HL-60/S4 (cell line): ENCODE measurements around the gene CMBL.
"Not testable (repeated sequence)": the region's sequence is repeated elsewhere in the genome, so short reads cannot be mapped to it uniquely, and the experiment has no call there.

Experiments used
- in situ Hi-C: fragments of 300-500 bp; cut with MboI; formaldehyde crosslinking; loops from 2 replicates; pipeline ENCODE4 v1.14.3; 2022; ENCODE audit warnings: low sequenced_read_pairs

Gene CMBL

DNA sequence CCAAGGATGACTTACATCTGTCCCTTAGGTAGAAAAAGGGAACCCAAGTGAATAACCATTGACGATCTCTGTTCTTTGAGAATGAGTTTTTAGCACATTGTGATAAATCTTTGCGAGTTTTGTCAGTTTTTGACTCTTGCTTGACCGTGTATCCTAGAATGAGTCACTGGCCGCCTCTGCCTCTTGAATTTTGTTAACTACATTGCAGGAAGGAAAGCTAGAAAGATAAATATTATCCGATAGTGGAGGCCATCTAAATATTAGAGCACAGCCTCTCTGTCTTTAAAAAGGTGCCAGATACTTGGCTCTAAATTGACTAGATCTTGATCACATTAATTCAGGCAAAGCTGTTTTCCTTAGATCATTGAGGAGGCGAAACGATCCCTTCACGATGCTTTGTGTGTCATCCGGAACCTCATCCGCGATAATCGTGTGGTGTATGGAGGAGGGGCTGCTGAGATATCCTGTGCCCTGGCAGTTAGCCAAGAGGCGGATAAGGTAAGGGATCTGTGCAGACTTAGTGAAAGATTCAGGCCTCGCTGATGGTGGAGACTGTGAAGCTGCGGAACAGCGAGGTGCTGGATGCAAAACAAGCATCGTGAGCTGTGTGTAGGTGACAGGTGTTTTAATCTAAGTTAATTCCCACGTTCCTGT lies 45.5 kb downstream of the CMBL start:
- in situ Hi-C loops: no loop called here

DNA sequence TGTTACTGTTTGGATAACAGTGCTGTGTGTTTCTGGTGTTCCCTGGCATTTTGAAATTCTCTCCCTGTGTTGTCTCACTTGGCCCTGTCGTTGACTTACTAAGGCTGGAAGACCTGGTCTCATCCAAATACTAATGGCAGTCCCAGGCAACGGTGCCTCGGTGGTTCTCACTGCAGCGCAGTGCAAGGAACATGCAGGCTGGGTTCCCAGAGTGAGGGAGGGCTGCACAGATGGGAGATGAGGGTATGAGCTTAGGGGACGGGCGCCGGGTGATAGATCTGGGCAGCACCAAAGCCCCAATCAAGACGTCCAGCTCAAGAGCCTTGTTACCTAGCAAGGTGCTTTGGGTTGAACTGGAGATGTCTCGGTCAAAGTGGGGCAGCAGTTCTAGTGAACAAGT lies 46.6 kb downstream of the CMBL start:
- in situ Hi-C loops: no loop called here

DNA sequence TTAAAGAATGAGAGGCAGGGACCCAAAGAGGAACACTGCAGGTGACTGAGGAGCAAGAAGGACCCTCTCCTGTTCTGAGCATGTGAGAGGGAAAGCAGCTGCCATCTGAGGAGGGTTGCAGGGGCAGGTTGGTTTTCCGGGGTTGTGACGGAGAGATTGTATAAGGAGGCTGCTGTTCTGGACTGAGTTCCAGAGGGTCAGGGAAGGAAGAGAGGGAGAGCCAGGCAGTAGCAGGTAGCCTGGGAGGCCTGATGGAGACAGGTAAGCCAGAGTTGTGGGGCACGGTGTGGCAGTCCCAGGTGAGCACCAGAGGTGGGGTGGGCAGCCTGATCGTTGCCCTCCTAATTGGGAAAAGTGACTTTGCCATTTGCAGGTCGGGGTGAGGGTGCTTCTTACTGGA lies 47.8 kb downstream of the CMBL start:
- in situ Hi-C loops: no loop called here

DNA sequence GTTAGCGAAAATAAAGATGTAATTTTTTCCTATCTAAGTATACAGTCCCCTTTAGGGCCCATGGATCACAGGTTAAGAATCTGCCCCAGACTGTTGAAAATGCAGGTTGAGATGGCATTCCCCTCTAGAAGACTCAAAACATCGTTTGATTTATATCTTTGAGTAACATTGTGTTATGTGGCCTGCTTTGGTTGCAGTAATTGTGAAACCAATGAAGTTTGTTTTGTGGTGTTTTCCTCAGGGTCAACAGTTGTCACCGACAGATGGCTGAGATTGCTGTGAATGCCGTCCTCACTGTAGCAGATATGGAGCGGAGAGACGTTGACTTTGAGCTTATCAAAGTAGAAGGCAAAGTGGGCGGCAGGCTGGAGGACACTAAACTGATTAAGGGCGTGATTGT lies 49.8 kb downstream of the CMBL start:
- in situ Hi-C loops: no loop called here

DNA sequence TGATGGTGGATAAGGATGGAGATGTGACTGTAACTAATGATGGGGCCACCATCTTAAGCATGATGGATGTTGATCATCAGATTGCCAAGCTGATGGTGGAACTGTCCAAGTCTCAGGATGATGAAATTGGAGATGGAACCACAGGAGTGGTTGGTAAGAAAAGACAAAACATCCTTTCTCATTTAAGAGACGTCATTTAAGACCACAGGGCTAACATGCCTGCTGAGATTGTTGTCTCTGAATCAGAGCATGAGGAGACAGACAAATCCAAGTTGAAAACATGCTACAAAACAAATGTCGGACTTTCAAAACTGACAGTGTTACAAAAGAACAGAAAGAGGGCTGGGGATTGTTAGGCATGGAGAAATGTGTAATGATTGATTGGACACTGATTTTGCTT lies 53.0 kb downstream of the CMBL start:
- in situ Hi-C loops: no loop called here

DNA sequence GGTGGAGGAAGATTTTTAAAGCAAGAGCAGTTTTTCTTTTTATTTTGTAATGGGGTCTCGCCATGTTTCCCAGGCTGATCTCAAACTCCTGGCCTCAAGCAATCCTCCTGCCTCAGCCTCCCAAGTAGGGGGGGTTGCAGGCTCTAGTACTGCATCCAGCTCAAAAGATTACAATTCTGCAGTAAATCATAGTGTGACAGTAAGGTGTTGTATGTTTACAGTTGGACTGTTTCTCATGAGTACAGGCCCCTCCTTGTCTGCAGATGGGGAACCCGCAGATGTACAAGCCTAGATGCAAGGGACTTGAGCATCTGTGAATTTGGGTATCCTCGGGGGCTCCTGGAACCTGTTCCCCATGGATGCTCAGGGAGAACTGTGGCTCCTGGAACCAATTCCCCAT lies 54.3 kb downstream of the CMBL start:
- in situ Hi-C loops: no loop called here

DNA sequence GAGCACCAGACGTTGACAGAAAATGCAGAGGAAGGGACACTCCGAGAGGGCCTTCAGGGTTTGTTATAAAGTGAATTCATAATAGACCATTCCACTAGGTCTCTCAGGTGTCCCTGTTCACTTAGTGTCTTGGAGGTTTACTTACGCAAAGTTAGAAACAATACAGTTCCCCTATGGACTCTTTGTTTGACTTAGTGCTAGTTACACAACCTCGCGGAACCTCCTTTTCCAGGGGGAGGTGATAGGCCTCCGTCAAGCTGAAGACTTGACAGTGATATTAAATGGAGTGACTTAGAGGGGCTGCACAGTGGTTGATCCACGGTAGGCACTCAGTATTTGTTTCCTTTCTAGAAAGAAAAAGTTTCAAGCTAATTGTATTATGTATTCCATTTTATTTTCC lies 56.3 kb downstream of the CMBL start:
- in situ Hi-C loops: no loop called here

DNA sequence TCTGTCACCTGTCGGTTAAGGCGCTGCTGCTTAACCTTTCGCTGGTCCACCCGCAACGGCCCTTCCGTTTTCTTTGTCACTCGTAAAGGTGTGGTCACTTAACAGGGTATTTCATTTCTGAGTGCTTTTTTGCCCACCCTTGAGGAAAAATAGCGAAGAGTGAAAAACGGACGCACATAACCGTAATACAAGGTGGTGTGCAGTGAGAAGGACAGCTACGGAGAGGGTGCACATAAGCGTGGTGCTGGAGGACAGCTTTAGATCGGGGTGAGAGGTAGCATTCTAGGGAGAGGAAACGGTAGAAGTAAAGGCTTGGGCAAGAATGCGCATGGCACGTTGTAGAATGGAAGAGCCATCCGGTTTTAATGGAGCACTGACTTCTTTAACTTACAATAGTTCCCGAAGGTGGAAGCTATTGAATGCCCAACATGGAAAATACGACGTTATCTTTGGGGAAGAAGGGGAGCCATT lies 56.9 kb downstream of the CMBL start:
- in situ Hi-C loops: no loop called here

DNA sequence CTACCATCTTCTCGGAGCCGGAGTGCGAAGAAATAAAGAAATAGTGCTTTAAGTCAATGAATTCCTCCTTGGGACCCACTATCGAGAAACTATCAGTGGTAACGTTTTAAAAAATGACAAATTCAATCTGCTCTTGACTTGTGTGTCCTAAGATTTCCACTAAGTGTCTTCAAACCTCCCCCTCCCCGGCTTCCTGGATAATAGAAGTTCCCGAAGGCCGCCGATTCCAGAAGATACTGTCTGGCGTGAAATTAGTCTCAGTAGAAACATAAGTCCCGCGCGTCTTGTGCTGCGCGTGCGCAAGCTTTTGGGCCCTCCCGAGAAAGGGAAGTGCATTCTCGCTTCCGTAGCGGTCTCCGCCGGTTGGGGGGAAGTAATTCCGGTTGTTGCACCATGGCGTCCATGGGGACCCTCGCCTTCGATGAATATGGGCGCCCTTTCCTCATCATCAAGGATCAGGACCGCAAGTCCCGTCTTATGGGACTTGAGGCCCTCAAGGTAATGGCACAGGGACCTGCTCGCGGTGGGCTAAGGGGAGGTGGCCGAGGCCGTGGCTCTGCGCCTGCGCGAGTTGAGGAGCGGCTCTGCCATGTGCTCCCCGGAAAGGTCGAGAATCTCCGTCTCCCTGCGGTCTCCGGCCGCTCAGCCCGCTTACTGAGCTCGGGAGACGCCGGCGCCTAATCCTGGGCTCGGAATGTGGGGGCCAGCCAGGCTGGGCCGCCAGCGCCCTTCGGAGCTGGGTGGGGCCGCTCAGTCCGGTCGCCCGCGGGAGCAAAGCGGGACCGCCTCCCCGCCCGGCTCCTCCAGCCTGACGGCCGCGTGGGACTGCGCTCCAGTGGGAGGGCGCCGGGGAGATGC lies 57.5 kb downstream of the CMBL start, which contains the start of gene CCT5:
Gene CCT5 (plus strand): TSS at position 333 of the 858 bp plus-strand sequence. CDS start 61 bp downstream, at position 394.
- in situ Hi-C loops: no loop called here

DNA sequence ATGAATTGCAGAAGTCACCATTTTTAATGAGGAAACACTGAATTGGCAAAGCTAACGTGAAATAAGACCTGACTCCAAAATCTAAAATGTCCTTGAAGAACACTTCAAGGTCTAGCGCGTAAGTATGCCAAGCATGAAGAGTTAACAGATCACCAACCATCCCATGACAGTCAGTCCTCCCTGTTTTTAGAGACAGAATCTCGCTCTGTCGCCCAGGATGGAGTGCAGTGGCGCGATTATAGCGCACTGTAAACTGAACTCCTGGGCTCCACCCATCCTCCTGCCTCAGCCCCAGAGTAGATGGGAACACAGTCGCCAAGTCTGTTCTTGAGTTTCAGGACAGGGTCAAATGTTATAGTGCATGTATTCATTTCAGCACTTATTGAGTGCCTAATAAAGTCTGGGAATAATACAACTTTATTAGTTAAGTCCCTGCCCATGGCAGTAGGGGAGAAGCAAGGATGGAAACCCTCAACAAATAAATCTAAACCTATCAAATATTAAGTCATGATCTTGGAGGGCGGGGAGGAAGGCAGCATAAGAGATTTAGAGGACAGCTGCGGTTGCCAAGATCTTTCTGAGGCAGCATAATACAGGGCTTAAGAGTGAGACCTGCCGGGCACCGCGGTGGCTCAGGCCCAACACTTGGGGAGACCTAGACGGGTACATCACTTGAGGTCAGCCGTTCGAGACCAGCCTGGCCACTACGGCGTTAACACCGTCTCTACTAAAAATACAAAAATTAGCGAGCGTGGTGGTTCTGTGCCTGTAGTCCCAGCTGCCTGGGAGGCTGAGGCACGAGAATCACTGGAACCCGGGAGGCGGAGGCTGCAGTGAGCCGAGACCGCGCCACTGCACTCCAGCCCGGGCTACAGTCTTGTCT lies 59.1 kb downstream of the CMBL start:
- in situ Hi-C loops: no loop called here

DNA sequence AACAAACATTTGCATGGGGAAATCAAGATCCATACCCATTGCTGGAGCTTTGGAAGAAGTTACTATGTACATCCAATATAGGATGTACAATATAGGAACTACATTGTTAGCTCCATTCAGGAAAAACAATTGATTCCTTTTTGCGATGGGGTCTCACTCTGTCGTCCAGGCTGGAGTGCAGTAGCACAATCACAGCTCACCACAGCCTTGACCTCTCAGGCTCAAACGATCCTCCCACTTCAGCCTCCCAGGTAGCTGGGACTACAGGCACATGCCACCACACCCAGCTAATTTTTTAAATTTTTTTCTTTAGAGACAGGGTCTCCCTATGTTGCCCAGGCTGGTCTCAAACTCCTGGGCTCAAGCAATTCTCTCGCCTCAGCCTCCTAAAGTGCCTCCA lies 60.5 kb downstream of the CMBL start:
- in situ Hi-C loops: not testable (repeated sequence)

DNA sequence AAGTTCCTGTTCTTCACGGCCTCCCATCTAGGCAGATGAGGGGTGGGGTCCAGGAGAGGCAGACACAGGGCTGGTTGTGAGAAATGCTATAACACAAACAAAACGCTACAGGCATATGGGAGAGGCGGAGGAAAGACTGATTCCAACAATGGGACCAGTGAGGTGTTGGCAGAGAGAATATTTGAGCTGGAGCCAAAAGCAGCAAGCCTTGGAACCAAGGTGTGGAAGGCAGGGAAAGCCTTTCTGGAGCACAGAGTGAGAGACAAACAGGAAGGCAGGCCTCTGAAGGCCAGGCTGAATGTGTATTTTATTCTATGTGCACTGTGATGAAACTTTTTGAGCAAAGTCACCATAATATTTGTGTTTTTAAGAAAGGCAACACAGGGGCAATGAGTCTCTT lies 60.9 kb downstream of the CMBL start:
- in situ Hi-C loops: no loop called here

DNA sequence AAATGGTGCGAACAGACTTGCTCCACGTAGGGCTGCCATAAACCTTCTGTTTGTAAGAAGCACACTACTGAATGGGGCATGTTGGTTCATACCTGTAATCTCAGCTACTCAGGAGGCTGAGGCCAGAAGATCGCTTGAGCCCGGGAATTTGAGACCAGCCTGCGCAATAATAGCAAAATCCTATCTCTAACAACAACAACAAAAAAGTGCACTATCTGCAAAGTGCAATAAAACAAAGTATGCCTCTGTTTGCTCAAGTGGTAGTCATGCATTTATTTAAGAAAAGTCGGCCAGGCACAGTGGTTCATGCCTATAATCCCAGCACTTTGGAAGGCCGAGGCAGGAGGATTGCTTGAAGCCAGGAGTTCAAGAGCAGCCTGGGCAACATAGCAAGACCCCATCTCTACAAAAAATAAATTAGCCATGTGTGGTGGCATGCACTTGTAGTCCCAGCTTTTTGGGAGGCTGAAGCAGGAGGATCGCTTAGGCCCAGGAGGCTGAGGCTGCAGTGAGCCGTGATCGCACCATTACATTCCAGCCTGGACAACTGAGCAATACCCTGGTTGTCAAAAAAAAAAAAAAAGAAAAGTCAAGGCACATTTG lies 63.3 kb downstream of the CMBL start:
- in situ Hi-C loops: no loop called here

DNA sequence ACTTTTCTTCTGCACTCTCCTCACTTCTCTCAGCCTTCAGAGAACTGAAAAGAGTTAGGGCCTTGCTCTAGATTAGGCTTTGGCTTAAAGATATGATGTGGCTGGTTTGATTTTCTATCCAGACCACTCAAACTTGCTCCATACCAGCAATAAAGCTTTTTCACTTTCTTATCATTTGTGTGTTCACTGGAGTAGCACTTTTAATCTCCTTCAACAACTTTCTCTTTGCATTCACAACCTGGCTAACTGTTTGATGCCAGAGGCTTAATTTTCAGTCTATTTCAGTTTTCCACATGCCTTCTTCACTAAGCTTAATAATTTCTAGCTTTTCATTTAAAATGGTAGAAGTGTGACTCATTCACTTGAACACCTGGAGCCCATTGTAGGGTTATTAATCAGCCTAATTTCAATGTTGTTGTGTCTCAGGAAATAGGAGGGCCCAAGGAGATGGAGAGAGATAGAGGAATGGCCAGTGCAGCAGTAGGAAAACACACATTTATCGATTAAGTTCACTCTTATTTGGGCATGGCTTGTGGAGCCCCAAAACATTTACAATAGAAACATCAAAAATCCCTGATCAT lies 64.0 kb downstream of the CMBL start:
- in situ Hi-C loops: no loop called here

DNA sequence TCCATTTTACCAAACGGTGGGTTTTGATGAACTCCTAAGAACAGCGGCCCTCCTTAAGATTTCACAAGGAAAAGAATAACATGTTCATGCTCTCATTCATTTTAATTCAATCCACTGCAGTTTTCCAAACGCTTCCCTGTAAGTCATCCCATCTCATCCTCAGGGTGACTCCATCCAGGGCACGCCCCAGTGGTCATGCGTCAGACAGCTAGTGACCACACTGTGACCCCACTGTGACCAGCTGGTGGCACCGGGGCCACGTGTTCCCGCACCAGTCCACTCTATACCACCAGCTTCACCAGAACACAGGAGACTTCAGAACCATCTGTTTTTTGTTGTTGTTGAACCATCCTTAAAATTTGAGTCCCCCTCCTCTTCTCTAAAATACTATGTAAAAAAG lies 72.4 kb downstream of the CMBL start:
- in situ Hi-C loops: no loop called here

DNA sequence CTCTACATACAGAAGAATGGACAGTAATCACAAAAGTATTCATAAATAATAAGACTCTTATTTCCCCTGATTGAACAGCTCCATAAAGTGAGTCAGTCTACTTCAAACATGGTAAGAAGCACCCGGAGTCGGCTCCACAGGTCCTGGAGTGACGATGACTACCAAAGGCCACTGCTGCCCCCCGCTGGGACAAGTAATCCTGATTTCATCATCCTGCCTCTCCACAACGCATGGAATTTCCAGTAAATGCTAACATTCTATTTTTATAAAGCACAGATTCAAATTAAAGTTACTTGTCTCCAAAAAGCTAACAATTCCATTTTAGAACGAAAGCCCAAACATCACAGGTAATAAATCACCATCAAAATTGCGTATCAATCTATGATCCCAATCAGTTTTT lies 74.2 kb downstream of the CMBL start:
- in situ Hi-C loops: no loop called here

DNA sequence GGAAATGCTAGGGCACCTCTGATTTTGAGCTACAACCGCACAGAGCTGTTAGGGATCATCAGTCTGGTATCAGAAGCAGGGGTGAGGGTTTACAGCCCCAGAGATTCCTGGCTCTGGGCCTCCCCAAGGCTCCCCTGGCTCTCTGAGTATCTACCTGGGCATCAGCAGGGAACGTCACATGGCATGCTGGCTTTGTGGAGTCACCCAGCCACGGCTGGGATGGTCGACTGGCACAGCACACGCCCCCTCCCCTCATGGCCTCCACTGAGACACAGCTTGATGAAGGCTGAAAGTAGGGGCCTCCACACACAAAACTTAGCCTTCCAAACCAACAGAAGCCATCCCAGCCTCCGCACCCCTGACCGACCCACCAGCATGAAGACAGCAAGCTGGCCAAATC lies 74.7 kb downstream of the CMBL start:
- in situ Hi-C loops: no loop called here

DNA sequence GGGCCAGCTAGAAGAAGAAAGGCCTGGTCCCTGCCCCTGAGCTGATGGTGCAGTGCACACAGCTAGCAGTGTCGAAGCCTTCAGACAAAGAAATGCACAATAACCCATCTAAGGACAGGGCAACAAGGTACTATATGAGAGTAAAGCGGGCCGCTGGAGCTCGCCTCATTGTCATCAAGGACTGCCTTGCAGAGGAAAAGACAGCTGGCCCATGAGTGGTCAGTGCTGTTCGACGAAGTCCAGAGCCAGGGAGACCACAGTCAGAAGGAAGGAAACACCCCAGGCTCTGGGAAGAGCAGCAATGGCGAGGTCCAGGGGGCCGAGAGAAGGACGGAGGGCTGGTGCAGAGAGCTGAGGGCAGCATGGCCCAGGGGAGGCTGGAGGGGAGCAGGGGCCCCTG lies 75.3 kb downstream of the CMBL start:
- in situ Hi-C loops: no loop called here

DNA sequence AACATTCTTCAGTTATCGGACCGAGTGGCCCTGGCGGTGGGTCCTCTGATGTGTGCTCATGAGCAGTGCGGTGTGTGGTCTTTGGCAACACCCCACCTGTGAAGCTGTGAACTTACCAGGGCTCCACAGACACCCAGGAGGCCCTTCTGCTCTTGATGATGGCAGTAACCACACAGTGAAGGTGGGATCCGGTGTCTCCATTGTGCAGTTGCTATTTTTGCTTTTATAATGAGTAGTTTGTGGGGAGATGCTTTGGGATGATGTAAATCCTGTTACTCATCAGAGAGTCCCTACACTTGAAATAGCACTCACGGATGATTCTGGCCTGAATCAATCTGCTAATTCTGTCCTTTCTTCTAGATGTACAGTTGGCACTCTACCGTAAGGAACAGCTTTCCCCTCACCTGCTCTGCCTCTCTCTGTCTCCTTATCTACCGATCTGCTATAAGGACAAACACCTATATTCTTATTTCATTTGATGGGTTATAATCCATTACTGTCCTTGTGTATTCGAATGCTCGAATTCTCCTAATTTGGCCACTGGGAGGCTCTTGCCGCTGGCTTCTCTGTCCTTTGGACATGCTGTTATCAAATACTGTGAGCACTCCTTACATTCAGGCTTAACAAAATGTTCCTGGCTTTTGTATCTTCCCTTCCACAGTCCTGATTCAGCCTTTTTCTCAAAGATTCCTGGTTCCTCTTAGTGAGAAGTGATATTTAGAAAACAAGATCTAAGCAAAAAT lies 78.2 kb downstream of the CMBL start:
- in situ Hi-C loops: no loop called here

DNA sequence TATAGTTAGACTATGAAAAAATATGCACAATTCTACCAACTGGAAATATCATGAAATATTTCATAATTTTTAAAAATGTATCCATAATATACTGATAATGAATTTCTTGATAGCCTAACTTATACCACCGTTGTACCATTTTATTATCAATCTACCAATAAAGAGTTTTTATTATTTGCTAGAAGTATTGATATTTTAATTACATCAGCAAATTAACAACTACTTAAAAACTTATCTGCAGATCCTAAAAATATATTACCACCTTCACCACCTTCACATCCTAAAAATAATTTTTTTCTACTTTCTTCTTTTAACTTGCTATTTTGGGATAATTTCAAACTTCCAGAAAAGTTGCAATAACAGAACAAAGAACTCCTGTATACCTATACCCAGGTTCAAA lies 79.4 kb downstream of the CMBL start:
- in situ Hi-C loops: no loop called here
